ENCODE data around the gene CFAP410. TPM values are rescaled to one million over a fixed set of nuclear protein-coding genes. Genes with fewer than 3 reads are reported as not detected.

Gene CFAP410
- total and polyA plus RNA-seq, 2 donors (not counting 1 experiment from before 2014, with no cell fraction given): 69.2 to 98.8 TPM

GRCh38 chr21:44295163-44295573 is 44.0 kb downstream of the CFAP410 start:
- peak overlapping the region; percentile 52 for H3K4me3 Mint-ChIP-seq
- no peaks in the 10 kb centered on the region for H3K9me3 Mint-ChIP-seq (ENCODE audit: insufficient read depth)
- intact Hi-C loops (cut with micrococcal nuclease): no loop called here
- no peak for TF ChIP-seq EZH2 (IDR thresholded peaks at IDR 0.05; ENCODE audit: borderline replicate concordance, insufficient read depth, low read depth, low read length, poor library complexity, severe bottlenecking)
- TF ChIP-seq CTCF (IDR thresholded peaks at IDR 0.05): no peak
- H3K27me3 ChIP-seq (replicated peaks in 1 of 4; ENCODE audit: control extremely low read depth in 1 of 4, control insufficient read depth in 3 of 4, insufficient read depth in 4 of 4, low read length in 3 of 4): no peaks in the 10 kb centered on the region
- no peaks in the 10 kb centered on the region for H4K20me1 ChIP-seq (ENCODE audit: control insufficient read depth, insufficient read depth, low read length, poor library complexity, severe bottlenecking)
- ChIA-PET POLR2A (interaction anchor here (1.3 kb wide), 1 partner anchor 26 kb away, joined by 3 read pairs; no protein-coding TSS in a partner anchor), CTCF (interaction anchor here (1.5 to 2.7 kb wide), 2 partner anchors 9 to 27 kb away, joined by 9 to 10 read pairs; no protein-coding TSS in a partner anchor)
- no peaks in the 10 kb centered on the region for H3K36me3 ChIP-seq (replicated peaks in 1 of 2; ENCODE audit: control extremely low read depth in 1 of 2, control insufficient read depth in 1 of 2, extremely low read depth in 1 of 2, insufficient read depth in 2 of 2, low read length in 1 of 2)
- peak overlapping the region; percentile 22 for H2AFZ ChIP-seq (ENCODE audit: insufficient read depth, low read depth, low read length, poor library complexity, severe bottlenecking)
- H3K9me3 ChIP-seq (ENCODE audit: control extremely low read depth in 1 of 3, control insufficient read depth in 2 of 3, insufficient read depth in 1 of 3, low read length in 2 of 3): peaks cover 0 to 3% (median 0%) of the 10 kb centered on the region in 3 donors
- peak overlapping the region; percentile 68 for H3K27ac Mint-ChIP-seq
- peaks cover 44 to 60% of the 10 kb centered on the region in 2 donors for H3K4me1 ChIP-seq (ENCODE audit: control insufficient read depth in 2 of 2, insufficient read depth in 2 of 2, low read length in 2 of 2)
- peaks cover under 1% of the 10 kb centered on the region for H3K79me2 ChIP-seq (ENCODE audit: control insufficient read depth, insufficient read depth, low read length)
- ATAC-seq (ENCODE audit: low read depth) (no peak), DNase-seq (peak; percentile 50)
- no peak overlapping the region for H3K4me3 ChIP-seq (ENCODE audit: control extremely low read depth in 1 of 5, extremely low read depth in 1 of 5, insufficient read depth in 1 of 5, low read depth in 2 of 5, low read length in 4 of 5)
- 81% methylated on average over 12 of the region's 14 CpGs for WGBS (ENCODE audit: insufficient coverage)
- peaks cover 51% of the 10 kb centered on the region for H3K4me1 Mint-ChIP-seq
- H3K4me2 ChIP-seq (replicated peaks; ENCODE audit: low read depth, low read length, poor library complexity, severe bottlenecking): peak overlapping the region; percentile 57
- H3K27me3 Mint-ChIP-seq: no peaks in the 10 kb centered on the region
- peak overlapping the region; percentile 29 to 46 for H3K27ac ChIP-seq (ENCODE audit: low read length in 2 of 2)
- H3K9ac ChIP-seq (ENCODE audit: low read length): no peak overlapping the region

GRCh38 chr21:44294391-44295162 is 44.6 kb downstream of the CFAP410 start:
- ChIA-PET POLR2A (interaction anchor here (1.3 kb wide), 1 partner anchor 25 kb away, joined by 3 read pairs; no protein-coding TSS in a partner anchor), CTCF (interaction anchor here (1.5 kb wide), 1 partner anchor 9 kb away, joined by 10 read pairs; no protein-coding TSS in a partner anchor)
- Mint-ChIP-seq H3K4me1 (peaks cover 51% of the 10 kb centered on the region), H3K27ac (peak overlapping the region; percentile 53), H3K9me3 (ENCODE audit: insufficient read depth) (no peaks in the 10 kb centered on the region), H3K4me3 (peak overlapping the region; percentile 32), H3K27me3 (no peaks in the 10 kb centered on the region)
- Histone ChIP-seq H2AFZ (ENCODE audit: insufficient read depth, low read depth, low read length, poor library complexity, severe bottlenecking) (no peak overlapping the region), H3K4me1 (ENCODE audit: control insufficient read depth in 2 of 2, insufficient read depth in 2 of 2, low read length in 2 of 2) (peaks cover 44 to 60% of the 10 kb centered on the region in 2 donors), H3K27me3 (replicated peaks in 1 of 4; ENCODE audit: control extremely low read depth in 1 of 4, control insufficient read depth in 3 of 4, insufficient read depth in 4 of 4, low read length in 3 of 4) (no peaks in the 10 kb centered on the region), H4K20me1 (ENCODE audit: control insufficient read depth, insufficient read depth, low read length, poor library complexity, severe bottlenecking) (no peaks in the 10 kb centered on the region), H3K9ac (ENCODE audit: low read length) (no peak overlapping the region), H3K79me2 (ENCODE audit: control insufficient read depth, insufficient read depth, low read length) (no peaks in the 10 kb centered on the region), H3K27ac (ENCODE audit: low read length in 2 of 2) (peak overlapping the region; percentile 29 to 46), H3K9me3 (ENCODE audit: control extremely low read depth in 1 of 3, control insufficient read depth in 2 of 3, insufficient read depth in 1 of 3, low read length in 2 of 3) (peaks cover 0 to 3% (median 0%) of the 10 kb centered on the region in 3 donors), H3K36me3 (replicated peaks in 1 of 2; ENCODE audit: control extremely low read depth in 1 of 2, control insufficient read depth in 1 of 2, extremely low read depth in 1 of 2, insufficient read depth in 2 of 2, low read length in 1 of 2) (no peaks in the 10 kb centered on the region), H3K4me2 (replicated peaks; ENCODE audit: low read depth, low read length, poor library complexity, severe bottlenecking) (peak overlapping the region; percentile 57), H3K4me3 (ENCODE audit: control extremely low read depth in 1 of 5, extremely low read depth in 1 of 5, insufficient read depth in 1 of 5, low read depth in 2 of 5, low read length in 4 of 5) (no peak overlapping the region)
- TF ChIP-seq CTCF (IDR thresholded peaks at IDR 0.05) (no peak), EZH2 (IDR thresholded peaks at IDR 0.05; ENCODE audit: borderline replicate concordance, insufficient read depth, low read depth, low read length, poor library complexity, severe bottlenecking) (no peak)
- no peak for ATAC-seq (ENCODE audit: low read depth)
- peak; percentile 61 for DNase-seq
- WGBS (ENCODE audit: insufficient coverage): 77% methylated on average over 16 of the region's 26 CpGs
- intact Hi-C loops (cut with micrococcal nuclease): no loop called here

All from B cell (primary cell).